Measurements from ENCODE around the gene SP5.
"Not testable (repeated sequence)": the region's sequence is repeated elsewhere in the genome, so short reads cannot be mapped to it uniquely, and the experiment has no call there.

SP5 gene

GRCh38 chr2:170739048-170739447, 23.9 kb downstream of the SP5 start:
- H3K27ac Mint-ChIP-seq: no peak overlapping the region
- H3K36me3 Mint-ChIP-seq: no peaks in the 10 kb centered on the region
- DNase-seq (ENCODE audit: low spot score in 2 of 2) (no peak), ATAC-seq (ENCODE audit: low read depth) (no peak)
- no peak overlapping the region for H3K4me3 Mint-ChIP-seq
- H3K4me1 Mint-ChIP-seq: no peaks in the 10 kb centered on the region
- peaks cover 3% of the 10 kb centered on the region for H3K27me3 Mint-ChIP-seq
- peaks cover 4% of the 10 kb centered on the region for H3K9me3 Mint-ChIP-seq

- DNase-seq (ENCODE audit: low spot score in 2 of 2): no peak
- H3K4me1 Mint-ChIP-seq: no peaks in the 10 kb centered on the region
- no peak overlapping the region for H3K4me3 Mint-ChIP-seq
- peaks cover 6% of the 10 kb centered on the region for H3K27me3 Mint-ChIP-seq
- peaks cover 4% of the 10 kb centered on the region for H3K9me3 Mint-ChIP-seq
- ATAC-seq (ENCODE audit: low read depth): no peak
- H3K27ac Mint-ChIP-seq: no peak overlapping the region
- H3K36me3 Mint-ChIP-seq: no peaks in the 10 kb centered on the region
Measured at GRCh38 chr2:170739507-170740046, 24.4 kb downstream of the SP5 start.

- H3K4me1 Mint-ChIP-seq: no peaks in the 10 kb centered on the region
- ATAC-seq (ENCODE audit: low read depth): no peak
Measured at GRCh38 chr2:170740660-170741059, 25.5 kb downstream of the SP5 start.

GRCh38 chr2:170742000-170742399, 26.9 kb downstream of the SP5 start:
- H3K9me3 Mint-ChIP-seq: peaks cover 4% of the 10 kb centered on the region
- no peaks in the 10 kb centered on the region for H3K4me1 Mint-ChIP-seq
- peaks cover 6% of the 10 kb centered on the region for H3K27me3 Mint-ChIP-seq
- H3K36me3 Mint-ChIP-seq: no peaks in the 10 kb centered on the region
- H3K27ac Mint-ChIP-seq: no peak overlapping the region
- no peak overlapping the region for H3K4me3 Mint-ChIP-seq
- DNase-seq (ENCODE audit: low spot score in 2 of 2) (no peak), ATAC-seq (ENCODE audit: low read depth) (no peak)

More at GRCh38 chr2:170740660-170741059, 25.5 kb downstream of the SP5 start:
- Mint-ChIP-seq H3K36me3 (no peaks in the 10 kb centered on the region), H3K27me3 (peaks cover 8% of the 10 kb centered on the region), H3K9me3 (peaks cover 4% of the 10 kb centered on the region), H3K4me3 (no peak overlapping the region), H3K27ac (no peak overlapping the region)
- no peak for DNase-seq (ENCODE audit: low spot score in 2 of 2)

- ATAC-seq (ENCODE audit: low read depth) (no peak), DNase-seq (ENCODE audit: low spot score in 2 of 2) (no peak)
- no peak overlapping the region for H3K27ac Mint-ChIP-seq
- no peaks in the 10 kb centered on the region for H3K36me3 Mint-ChIP-seq
- H3K9me3 Mint-ChIP-seq: no peaks in the 10 kb centered on the region
- H3K4me3 Mint-ChIP-seq: no peak overlapping the region
- H3K4me1 Mint-ChIP-seq: no peaks in the 10 kb centered on the region
- peaks cover 11% of the 10 kb centered on the region for H3K27me3 Mint-ChIP-seq
Measured at GRCh38 chr2:170742896-170743529, 27.9 kb downstream of the SP5 start.

- H3K4me3 Mint-ChIP-seq: no peak overlapping the region
- no peaks in the 10 kb centered on the region for H3K4me1 Mint-ChIP-seq
- peaks cover 11% of the 10 kb centered on the region for H3K27me3 Mint-ChIP-seq
Measured at GRCh38 chr2:170743530-170744239, 28.5 kb downstream of the SP5 start.

GRCh38 chr2:170744248-170745002, 29.3 kb downstream of the SP5 start:
- Mint-ChIP-seq H3K27ac (no peak overlapping the region), H3K36me3 (no peaks in the 10 kb centered on the region), H3K27me3 (peaks cover 11% of the 10 kb centered on the region), H3K4me3 (no peak overlapping the region), H3K4me1 (no peaks in the 10 kb centered on the region), H3K9me3 (no peaks in the 10 kb centered on the region)
- no peak for ATAC-seq (ENCODE audit: low read depth)
- DNase-seq (ENCODE audit: low spot score in 2 of 2): no peak

More at GRCh38 chr2:170743530-170744239, 28.5 kb downstream of the SP5 start:
- DNase-seq (ENCODE audit: low spot score in 2 of 2) (no peak), ATAC-seq (ENCODE audit: low read depth) (no peak)
- Mint-ChIP-seq H3K27ac (no peak overlapping the region), H3K9me3 (no peaks in the 10 kb centered on the region), H3K36me3 (no peaks in the 10 kb centered on the region)

GRCh38 chr2:170745305-170745704, 30.2 kb downstream of the SP5 start:
- ATAC-seq (ENCODE audit: low read depth) (no peak), DNase-seq (ENCODE audit: low spot score in 2 of 2) (no peak)
- Mint-ChIP-seq H3K4me3 (no peak overlapping the region), H3K4me1 (no peaks in the 10 kb centered on the region), H3K36me3 (no peaks in the 10 kb centered on the region), H3K9me3 (no peaks in the 10 kb centered on the region), H3K27ac (no peak overlapping the region), H3K27me3 (peaks cover 13% of the 10 kb centered on the region)

GRCh38 chr2:170747921-170748320, 32.8 kb downstream of the SP5 start:
- H3K27ac Mint-ChIP-seq: no peak overlapping the region
- DNase-seq (ENCODE audit: low spot score in 2 of 2) (no peak), ATAC-seq (ENCODE audit: low read depth) (no peak)
- H3K27me3 Mint-ChIP-seq: peaks cover 15% of the 10 kb centered on the region
- no peaks in the 10 kb centered on the region for H3K36me3 Mint-ChIP-seq
- no peaks in the 10 kb centered on the region for H3K4me1 Mint-ChIP-seq
- H3K4me3 Mint-ChIP-seq: no peak overlapping the region
- no peaks in the 10 kb centered on the region for H3K9me3 Mint-ChIP-seq

GRCh38 chr2:170751555-170751954, 36.4 kb downstream of the SP5 start:
- H3K36me3 Mint-ChIP-seq; H3K4me1 Mint-ChIP-seq; DNase-seq (ENCODE audit: low spot score in 2 of 2); H3K4me3 Mint-ChIP-seq; H3K27ac Mint-ChIP-seq; ATAC-seq (ENCODE audit: low read depth); H3K9me3 Mint-ChIP-seq: not testable (repeated sequence)
- H3K27me3 Mint-ChIP-seq: peaks cover 13% of the 10 kb centered on the region

- no peak overlapping the region for H3K27ac Mint-ChIP-seq
- DNase-seq (ENCODE audit: low spot score in 2 of 2) (no peak), ATAC-seq (ENCODE audit: low read depth) (no peak)
- no peak overlapping the region for H3K4me3 Mint-ChIP-seq
- H3K4me1 Mint-ChIP-seq: no peaks in the 10 kb centered on the region
- no peaks in the 10 kb centered on the region for H3K36me3 Mint-ChIP-seq
- peaks cover 9% of the 10 kb centered on the region for H3K27me3 Mint-ChIP-seq
- H3K9me3 Mint-ChIP-seq: no peaks in the 10 kb centered on the region
Measured at GRCh38 chr2:170761572-170761971, 46.4 kb downstream of the SP5 start.

GRCh38 chr2:170762760-170763159, 47.6 kb downstream of the SP5 start:
- no peak overlapping the region for H3K4me3 Mint-ChIP-seq
- H3K27me3 Mint-ChIP-seq: peaks cover 9% of the 10 kb centered on the region
- H3K27ac Mint-ChIP-seq: no peak overlapping the region
- H3K9me3 Mint-ChIP-seq: no peaks in the 10 kb centered on the region
- ATAC-seq (ENCODE audit: low read depth) (no peak), DNase-seq (ENCODE audit: low spot score in 2 of 2) (no peak)
- no peaks in the 10 kb centered on the region for H3K4me1 Mint-ChIP-seq
- H3K36me3 Mint-ChIP-seq: no peaks in the 10 kb centered on the region

- H3K27ac Mint-ChIP-seq: no peak overlapping the region
- peaks cover 9% of the 10 kb centered on the region for H3K27me3 Mint-ChIP-seq
- no peaks in the 10 kb centered on the region for H3K9me3 Mint-ChIP-seq
- no peak overlapping the region for H3K4me3 Mint-ChIP-seq
- DNase-seq (ENCODE audit: low spot score in 2 of 2): no peak
- ATAC-seq (ENCODE audit: low read depth): no peak
- H3K36me3 Mint-ChIP-seq: no peaks in the 10 kb centered on the region
- no peaks in the 10 kb centered on the region for H3K4me1 Mint-ChIP-seq
Measured at GRCh38 chr2:170763232-170763631, 48.1 kb downstream of the SP5 start.

- ATAC-seq (ENCODE audit: low read depth): no peak
- no peak for DNase-seq (ENCODE audit: low spot score in 2 of 2)
- no peaks in the 10 kb centered on the region for H3K9me3 Mint-ChIP-seq
- no peak overlapping the region for H3K27ac Mint-ChIP-seq
- H3K4me1 Mint-ChIP-seq: no peaks in the 10 kb centered on the region
- no peak overlapping the region for H3K4me3 Mint-ChIP-seq
- peaks cover 9% of the 10 kb centered on the region for H3K27me3 Mint-ChIP-seq
- no peaks in the 10 kb centered on the region for H3K36me3 Mint-ChIP-seq
Measured at GRCh38 chr2:170764880-170765261, 49.7 kb downstream of the SP5 start.

Measured in memory B cell (primary cell).